Hepatocyte (in vitro differentiated cells): ENCODE measurements around the gene EXOSC7. TPM values are rescaled to one million over a fixed set of nuclear protein-coding genes. Genes with fewer than 3 reads are reported as not detected.

Source experiments
- DNase-seq: peaks from one replicate; pipeline ENCODE4 v3.0.0-alpha.2; 2016; ENCODE audit warnings: low spot score
- H2AFZ ChIP-seq: fragments of 200-600 bp; sonication (generic); 2 replicates; pipeline ENCODE4 v1.6.0; 2016; ENCODE audit warnings: antibody characterized with exemption, mild to moderate bottlenecking
- H3K27ac ChIP-seq: fragments of 200-600 bp; sonication (generic); 2 replicates; pipeline ENCODE4 v1.5.1; 2016; ENCODE audit warnings: mild to moderate bottlenecking
- H3K27me3 ChIP-seq: fragments of 200-600 bp; sonication (generic); 2 replicates; pipeline ENCODE4 v1.6.1; 2016
- H3K36me3 ChIP-seq: fragments of 200-600 bp; sonication (generic); replicated peaks from 2 replicates; pipeline ENCODE4 v1.5.1; 2016; ENCODE audit warnings: low read depth; ENCODE audit not compliant: insufficient read depth
- H3K4me1 ChIP-seq: fragments of 200-600 bp; sonication (generic); 2 replicates; pipeline ENCODE4 v1.5.1; 2016; ENCODE audit warnings: mild to moderate bottlenecking, moderate library complexity; ENCODE audit not compliant: insufficient read depth
- H3K4me2 ChIP-seq: fragments of 200-600 bp; sonication (generic); 2 replicates; pipeline ENCODE4 v1.6.0; 2016
- H3K4me3 ChIP-seq: fragments of 200-600 bp; sonication (generic); 2 replicates; pipeline ENCODE4 v1.5.1; 2016; ENCODE audit warnings: mild to moderate bottlenecking
- H3K79me2 ChIP-seq: fragments of 200-600 bp; sonication (generic); 2 replicates; pipeline ENCODE4 v1.6.0; 2017; ENCODE audit warnings: mild to moderate bottlenecking
- H3K9me2 ChIP-seq: fragments of 200-600 bp; sonication (generic); replicated peaks from 2 replicates; pipeline ENCODE4 v1.6.0; 2017; ENCODE audit warnings: mild to moderate bottlenecking; ENCODE audit not compliant: insufficient read depth
- H3K9me3 ChIP-seq: fragments of 200-600 bp; sonication (generic); 2 replicates; pipeline ENCODE4 v1.5.1; 2016; ENCODE audit warnings: low read depth, mild to moderate bottlenecking
- H4K20me1 ChIP-seq: fragments of 200-600 bp; sonication (generic); 2 replicates; pipeline ENCODE4 v1.6.0; 2016; ENCODE audit warnings: mild to moderate bottlenecking; ENCODE audit not compliant: insufficient read depth, poor library complexity, severe bottlenecking
- CTCF ChIP-seq: fragments of 200-600 bp; sonication (generic); IDR thresholded peaks from 2 replicates; pipeline ENCODE4 v1.5.1; 2016; ENCODE audit warnings: antibody characterized with exemption, mild to moderate bottlenecking; ENCODE audit not compliant: poor library complexity
- EZH2 ChIP-seq: fragments of 200-600 bp; sonication (generic); IDR thresholded peaks from 2 replicates; pipeline ENCODE4 v1.6.1; 2016; ENCODE audit warnings: antibody characterized with exemption, mild to moderate bottlenecking, borderline replicate concordance
- EZH2phosphoT487 ChIP-seq: fragments of 200-600 bp; sonication (generic); IDR thresholded peaks from one replicate; pipeline ENCODE4 v1.6.1; 2018; ENCODE audit warnings: antibody characterized with exemption, mild to moderate bottlenecking, low read depth, moderate library complexity; ENCODE audit not compliant: unreplicated experiment, severe bottlenecking
- WGBS: methylation state at CpG from one replicate; pipeline ENCODE4 v1.1.6; 2016; ENCODE audit warnings: low lambda C conversion rate; ENCODE audit errors: missing lambda C conversion rate; 5-methylcytosine and 5-hydroxymethylcytosine counted together
- polyA plus RNA-seq: library from polyadenylated mRNA; unstranded; fragments of >200 nt; fragmentation: Nextera tagmentation; extraction: Ambion mirVana; gene quantifications from 2 replicates; pipeline ENCODE4 v1.2.1, GENCODE V29; 2016
- total RNA-seq: library from RNA; depleted of rRNA; stranded (reverse); fragments of >200 nt; gene quantifications from 2 replicates; pipeline ENCODE4 v1.2.3, GENCODE V29; 2014

Gene EXOSC7
- total and polyA plus RNA-seq, 2 experiments from 2014 or later, result 53.3 to 55.8 TPM

GRCh38 chr3:44993471-44994205, 17.6 kb downstream of the EXOSC7 start:
- Histone ChIP-seq H3K9me2 (no peaks in the 10 kb centered on the region), H3K36me3 (no peaks in the 10 kb centered on the region), H3K27me3 (no peaks in the 10 kb centered on the region), H3K4me1 (peaks cover 38% of the 10 kb centered on the region), H3K4me2 (no peak overlapping the region), H4K20me1 (no peaks in the 10 kb centered on the region), H3K4me3 (no peak overlapping the region), H2AFZ (no peak overlapping the region), H3K79me2 (peaks cover 16% of the 10 kb centered on the region), H3K27ac (peak overlapping the region; percentile 78), H3K9me3 (no peaks in the 10 kb centered on the region)
- DNase-seq, result peak; percentile 15
- TF ChIP-seq CTCF, result no peak
- TF ChIP-seq EZH2phosphoT487, result no peak
- no peak for TF ChIP-seq EZH2

- peak overlapping the region; percentile 10 for H3K4me2 ChIP-seq
- DNase-seq, result peak; percentile 53
Observed at GRCh38 chr3:44995142-44995770, 19.2 kb downstream of the EXOSC7 start.

GRCh38 chr3:44996556-44996969, 20.5 kb downstream of the EXOSC7 start:
- Histone ChIP-seq H3K36me3 (no peaks in the 10 kb centered on the region), H3K4me1 (peaks cover 38% of the 10 kb centered on the region), H3K27me3 (no peaks in the 10 kb centered on the region), H3K4me3 (no peak overlapping the region), H3K4me2 (peak overlapping the region; percentile 35), H3K79me2 (peaks cover 8% of the 10 kb centered on the region), H3K27ac (peak overlapping the region; percentile 78), H4K20me1 (no peaks in the 10 kb centered on the region), H2AFZ (no peak overlapping the region), H3K9me3 (no peaks in the 10 kb centered on the region), H3K9me2 (no peaks in the 10 kb centered on the region)
- DNase-seq, result peak; percentile 67
- TF ChIP-seq EZH2phosphoT487 (no peak), EZH2 (no peak), CTCF (no peak)
- 46% methylated on average over 3 of the region's 3 CpGs for WGBS

More at GRCh38 chr3:44995142-44995770, 19.2 kb downstream of the EXOSC7 start:
- H3K27me3 ChIP-seq, result no peaks in the 10 kb centered on the region
- no peaks in the 10 kb centered on the region for H3K36me3 ChIP-seq
- H3K9me2 ChIP-seq, result no peaks in the 10 kb centered on the region
- WGBS, result 72% methylated on average over 8 of the region's 8 CpGs
- H3K4me3 ChIP-seq, result no peak overlapping the region
- H3K4me1 ChIP-seq, result peaks cover 38% of the 10 kb centered on the region
- H3K9me3 ChIP-seq, result no peaks in the 10 kb centered on the region
- H4K20me1 ChIP-seq, result no peaks in the 10 kb centered on the region
- peak overlapping the region; percentile 78 for H3K27ac ChIP-seq
- TF ChIP-seq CTCF, result no peak
- TF ChIP-seq EZH2phosphoT487, result no peak
- TF ChIP-seq EZH2, result no peak
- no peak overlapping the region for H2AFZ ChIP-seq
- H3K79me2 ChIP-seq, result peaks cover 8% of the 10 kb centered on the region
